RPMI8226 (cell line): ENCODE data around the gene TMEM161A.

Experiments used
- DNase-seq: peaks from one replicate; pipeline ENCODE4 v3.0.0-alpha.2; 2015

TMEM161A gene

GRCh38 chr19:19095691-19096090 is 42.6 kb downstream of the TMEM161A start:
- DNase-seq: no peak

- no peak for DNase-seq
These were observed 43.8 kb downstream of the TMEM161A start for GRCh38 chr19:19094513-19094912.

GRCh38 chr19:19087676-19088075 is 50.6 kb downstream of the TMEM161A start:
- DNase-seq: no peak

- no peak for DNase-seq
These were observed 54.7 kb downstream of the TMEM161A start for GRCh38 chr19:19083413-19084178.

DNA sequence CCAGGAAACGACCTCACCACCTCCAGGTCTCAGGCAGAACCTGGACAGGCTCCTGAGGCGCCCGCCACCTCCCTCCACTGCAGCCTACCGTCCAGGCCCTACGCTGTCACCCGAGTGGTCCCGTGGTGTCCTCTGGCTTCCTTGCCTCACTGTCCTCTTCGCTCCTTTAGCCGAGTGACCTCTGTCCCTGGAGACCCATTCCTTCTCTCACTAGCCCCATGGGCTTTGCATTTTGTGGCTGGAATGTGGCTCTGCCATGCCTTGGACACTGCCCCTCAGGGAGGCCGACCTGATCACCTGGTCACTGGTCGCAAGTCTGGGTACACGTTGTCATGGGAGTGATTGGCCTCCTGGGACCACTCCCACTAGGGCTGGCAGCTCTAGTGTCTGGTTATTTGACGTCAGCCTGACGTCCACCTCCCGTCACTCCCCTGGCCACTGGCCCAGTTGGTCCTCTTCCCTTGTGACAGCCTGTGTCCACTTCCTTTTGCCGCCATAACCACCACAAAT is 56.6 kb downstream of the TMEM161A start:
- DNase-seq: no peak

DNA sequence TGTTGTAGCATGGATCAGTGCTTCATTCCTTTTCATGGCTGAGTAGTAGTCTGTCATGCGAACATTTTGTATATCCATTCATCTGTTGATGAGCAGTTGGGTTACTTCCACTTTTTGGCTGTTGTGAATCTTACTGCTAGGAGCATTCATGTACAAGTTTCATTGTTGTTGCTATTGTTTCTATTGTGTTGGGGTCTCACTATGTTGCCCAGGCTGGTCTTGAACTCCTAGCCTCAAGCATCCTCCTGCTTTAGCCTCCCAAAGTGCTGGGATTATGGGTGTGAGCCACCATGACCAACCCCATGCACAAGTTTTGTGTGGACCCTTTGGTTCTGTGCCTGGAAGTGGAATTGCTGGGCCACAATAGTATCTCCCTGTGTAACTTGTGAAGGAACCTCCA is 58.7 kb downstream of the TMEM161A start:
- no peak for DNase-seq

- no peak for DNase-seq
These were observed 59.5 kb downstream of the TMEM161A start for GRCh38 chr19:19078801-19079200.

- no peak for DNase-seq
These were observed 61.2 kb downstream of the TMEM161A start for GRCh38 chr19:19077103-19077502.

GRCh38 chr19:19076476-19076875 is 61.8 kb downstream of the TMEM161A start:
- no peak for DNase-seq

GRCh38 chr19:19075126-19075525 is 63.2 kb downstream of the TMEM161A start:
- no peak for DNase-seq

DNA sequence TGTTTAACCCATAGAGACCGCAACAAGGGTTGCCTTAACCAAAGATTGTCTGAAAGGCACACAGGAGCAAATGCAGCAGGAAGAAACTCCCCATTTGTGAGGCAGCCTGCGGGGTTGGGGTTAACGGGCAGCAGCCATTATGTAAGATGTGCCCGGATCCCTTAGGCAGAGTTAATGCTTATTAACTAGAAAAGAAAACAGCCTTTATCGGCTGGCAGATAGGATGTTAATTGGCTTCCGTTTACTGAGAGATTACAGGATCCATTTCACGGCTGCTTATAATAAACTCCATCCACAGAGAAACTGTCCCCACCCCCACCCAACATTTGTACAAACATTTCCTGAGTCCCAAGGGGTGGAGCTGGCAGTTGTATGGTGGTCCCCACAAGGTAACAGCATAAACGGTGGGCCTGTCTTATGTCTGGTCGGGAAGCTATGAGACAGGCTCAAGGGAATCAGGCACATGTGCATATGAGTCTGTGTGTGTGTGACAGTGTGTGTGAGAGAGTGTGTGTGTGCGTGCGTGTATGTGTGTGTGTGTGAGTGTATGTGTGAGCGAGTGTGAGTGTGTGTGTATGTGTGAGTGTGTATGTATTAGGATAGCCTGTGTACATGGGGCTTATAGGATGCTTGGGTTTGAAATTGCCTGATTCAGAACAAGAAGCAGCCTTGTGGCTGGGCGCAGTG is 63.9 kb downstream of the TMEM161A start:
- no peak for DNase-seq

GRCh38 chr19:19071897-19072296 is 66.4 kb downstream of the TMEM161A start:
- DNase-seq: no peak
